Ureter (tissue), 1 donor: ENCODE measurements around the gene IGF1R. TPM values are rescaled to one million over a fixed set of nuclear protein-coding genes. Genes with fewer than 3 reads are reported as not detected.

Source experiments
- DNase-seq: peaks from one replicate; pipeline ENCODE4 v3.0.0-alpha.2; 2020; ENCODE audit warnings: low spot score
- total RNA-seq: library from RNA; stranded (reverse); gene quantifications from one replicate; pipeline ENCODE4 v1.2.4, GENCODE V29; 2023
- donor health status: DM: yes; HTN: yes; CAD: no.

The IGF1R gene
- total RNA-seq, 1 donor from 2014 or later, result 88.6 TPM

DNA sequence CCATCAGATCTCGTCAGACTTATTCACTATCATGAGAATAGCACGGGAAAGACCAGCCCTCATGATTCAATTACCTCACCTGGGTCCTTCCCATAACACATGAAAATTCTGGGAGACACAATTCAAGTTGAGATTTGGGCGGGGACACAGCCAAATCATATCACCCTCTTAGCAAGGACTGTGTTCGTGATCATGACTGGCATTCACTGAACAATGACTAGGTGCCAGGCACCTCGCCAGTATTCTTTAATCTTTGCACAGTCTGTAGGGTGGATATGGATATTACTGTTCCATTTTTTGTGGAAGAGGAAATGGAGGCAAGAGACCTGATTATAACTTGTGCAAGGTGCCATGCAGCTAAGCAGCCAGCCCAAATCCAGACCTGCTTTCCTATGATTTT is 77.5 kb downstream of the IGF1R start:
- no peak for DNase-seq

DNA sequence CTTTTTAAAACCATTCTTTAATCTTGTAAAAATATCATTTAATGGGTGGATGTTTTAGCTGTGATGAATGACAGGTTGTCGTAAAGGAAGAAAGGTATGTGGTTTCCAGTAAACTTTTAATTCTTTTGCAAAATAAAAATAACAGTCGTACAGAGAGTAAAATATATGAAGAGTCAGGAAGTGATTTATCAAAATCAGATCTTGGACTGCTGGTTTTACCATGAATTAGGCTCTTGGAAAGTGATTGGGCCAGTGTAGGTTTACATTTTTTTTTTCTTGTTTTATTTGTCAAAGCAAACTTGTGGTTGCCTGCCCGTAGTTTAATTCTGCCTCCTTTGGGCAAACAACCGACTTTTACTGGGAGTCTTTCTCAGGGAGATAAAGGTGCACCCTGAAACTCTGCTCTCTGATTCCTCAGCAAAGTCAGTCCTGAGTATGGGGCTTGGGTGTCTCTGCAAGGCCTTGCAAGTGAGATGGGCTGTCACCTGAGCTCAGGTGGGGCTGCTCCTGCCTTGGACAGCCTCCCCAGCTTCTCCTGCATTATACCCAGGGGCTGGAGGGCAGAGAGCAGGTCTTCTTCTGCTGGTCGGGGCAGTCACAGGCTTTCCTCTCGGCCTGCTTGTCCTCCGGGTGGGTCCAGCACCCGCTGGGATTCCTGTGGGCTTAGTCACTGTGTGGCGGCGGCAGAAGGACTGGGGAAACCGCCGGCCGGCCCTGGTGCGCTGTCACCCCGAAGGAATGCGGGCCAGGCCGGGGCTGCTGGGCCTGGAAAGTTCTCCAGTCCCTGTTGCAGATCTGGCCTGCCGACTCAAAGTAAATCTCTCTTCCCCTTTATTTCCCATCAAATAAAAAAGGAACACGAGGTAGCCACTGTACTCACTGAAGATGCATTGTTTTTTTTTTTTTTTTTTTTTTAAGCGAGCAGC is 79.0 kb downstream of the IGF1R start:
- peak; percentile 92 for DNase-seq

DNA sequence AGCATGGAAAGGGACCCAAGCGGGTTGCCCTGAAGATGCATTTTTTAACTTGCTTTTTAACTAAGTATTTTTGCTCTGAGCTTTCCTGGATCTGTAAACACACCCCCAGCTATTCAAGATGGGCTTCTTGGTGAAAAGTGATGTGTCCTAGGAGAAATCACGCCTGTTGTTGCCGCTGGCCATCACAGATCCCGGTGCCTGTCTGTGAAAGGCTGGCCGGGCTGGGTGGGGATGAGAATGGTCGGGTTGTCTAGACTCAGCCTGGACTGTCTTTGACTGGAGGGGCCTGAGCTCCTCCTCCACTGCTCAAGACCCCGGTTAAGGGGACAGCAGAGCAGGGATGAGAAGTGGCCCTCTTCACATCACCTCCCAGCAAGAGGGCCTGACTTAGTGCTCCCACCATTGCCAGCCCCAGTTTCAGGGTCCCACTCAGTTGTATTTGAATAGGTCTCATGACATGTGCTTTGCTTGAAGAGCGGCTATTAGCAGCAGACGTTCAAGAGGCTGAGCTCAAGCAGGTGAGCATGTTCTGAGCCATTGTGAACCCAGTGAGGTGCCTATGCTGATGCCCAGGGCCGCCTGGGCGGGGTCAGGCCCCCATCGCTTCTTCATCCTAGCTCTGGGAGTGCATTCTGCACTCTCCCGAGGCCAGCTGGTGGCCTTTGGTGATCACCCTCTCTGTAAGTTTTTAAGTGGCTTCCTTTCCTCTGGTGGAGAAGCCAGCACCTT is 79.9 kb downstream of the IGF1R start:
- no peak for DNase-seq

DNA sequence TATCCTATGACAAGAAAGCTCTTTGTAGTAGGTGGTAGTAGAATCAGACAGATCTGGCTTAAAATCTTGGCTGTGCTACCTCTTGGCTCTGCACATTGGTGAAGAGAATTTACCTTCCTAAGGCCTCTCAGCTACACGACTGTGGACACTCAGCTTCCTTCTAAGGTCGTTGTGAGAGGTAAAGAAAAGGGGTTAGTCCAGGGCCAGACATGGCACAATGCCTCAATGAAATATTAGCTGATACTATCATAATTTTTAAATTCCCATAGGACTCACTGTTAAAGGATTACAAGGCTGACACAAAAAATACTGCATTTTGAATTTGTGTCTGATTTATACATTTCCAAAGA is 80.4 kb downstream of the IGF1R start:
- DNase-seq, result no peak

DNA sequence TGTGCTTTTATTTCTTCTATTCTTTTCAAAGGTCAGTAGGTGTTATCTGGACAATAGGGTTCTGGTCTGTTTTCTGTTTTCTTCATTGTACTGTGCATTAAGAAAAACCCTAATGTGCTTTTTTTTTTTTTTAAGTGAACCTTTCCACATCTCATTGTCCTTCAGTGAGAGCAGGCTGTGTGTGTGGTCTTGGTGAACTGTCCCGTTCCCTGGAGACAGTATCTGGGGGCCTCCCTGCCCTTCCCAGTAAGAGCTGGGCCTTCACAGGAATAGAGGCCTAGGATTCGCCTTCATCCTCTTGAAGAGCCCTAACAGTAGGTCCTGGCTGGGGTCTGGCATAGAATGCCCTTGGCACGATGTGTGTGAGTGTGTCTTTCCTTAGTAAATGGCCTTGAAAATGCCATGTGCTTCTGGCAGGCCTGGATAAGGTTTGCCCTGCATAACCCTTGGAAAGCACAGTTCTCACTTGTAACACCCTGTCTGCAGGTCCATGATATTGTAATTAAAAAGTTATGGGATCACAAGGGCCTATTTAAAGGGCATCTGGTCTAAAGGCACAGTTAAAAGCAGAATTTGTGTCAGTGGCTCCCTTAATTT is 81.2 kb downstream of the IGF1R start:
- DNase-seq, result no peak

DNA sequence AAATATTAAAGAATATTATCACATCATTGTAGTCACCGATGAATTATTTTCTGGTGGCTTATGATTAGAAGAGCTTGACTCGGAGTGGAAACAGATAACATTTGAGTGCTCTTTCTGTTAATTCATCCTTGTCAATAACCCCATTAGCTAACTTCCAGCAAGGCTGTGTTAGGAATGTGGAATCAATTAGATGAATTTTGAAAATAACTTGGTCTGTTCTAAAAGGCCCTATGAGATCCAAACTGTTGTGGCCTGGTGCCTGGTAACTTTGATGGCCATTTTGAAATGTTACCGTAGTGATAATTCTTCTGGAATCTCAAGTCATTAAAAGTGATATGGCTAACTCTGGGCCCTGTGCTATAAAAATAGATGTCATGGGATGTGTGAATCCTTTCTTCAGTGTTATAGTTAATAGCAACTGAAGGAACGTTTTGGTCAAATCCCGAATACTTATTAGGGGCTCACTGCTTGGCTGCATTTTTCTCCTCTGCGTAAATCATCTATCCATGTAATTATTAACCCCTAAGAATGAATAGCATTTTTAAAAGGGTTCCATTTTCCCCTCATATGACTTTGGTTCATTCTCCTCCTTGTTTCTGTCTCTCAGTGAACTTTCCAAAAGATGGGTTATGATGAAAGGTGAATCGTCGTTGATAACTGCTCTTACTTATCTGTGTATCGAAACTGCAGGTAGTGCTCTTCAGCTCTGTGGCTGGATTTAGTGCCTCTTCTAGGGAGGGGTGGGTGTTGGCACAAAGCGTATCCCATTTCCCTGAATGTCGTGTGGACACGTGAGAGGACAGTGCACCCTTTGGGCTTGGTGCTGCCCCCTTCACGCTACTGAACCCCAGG is 82.7 kb downstream of the IGF1R start:
- no peak for DNase-seq

DNA sequence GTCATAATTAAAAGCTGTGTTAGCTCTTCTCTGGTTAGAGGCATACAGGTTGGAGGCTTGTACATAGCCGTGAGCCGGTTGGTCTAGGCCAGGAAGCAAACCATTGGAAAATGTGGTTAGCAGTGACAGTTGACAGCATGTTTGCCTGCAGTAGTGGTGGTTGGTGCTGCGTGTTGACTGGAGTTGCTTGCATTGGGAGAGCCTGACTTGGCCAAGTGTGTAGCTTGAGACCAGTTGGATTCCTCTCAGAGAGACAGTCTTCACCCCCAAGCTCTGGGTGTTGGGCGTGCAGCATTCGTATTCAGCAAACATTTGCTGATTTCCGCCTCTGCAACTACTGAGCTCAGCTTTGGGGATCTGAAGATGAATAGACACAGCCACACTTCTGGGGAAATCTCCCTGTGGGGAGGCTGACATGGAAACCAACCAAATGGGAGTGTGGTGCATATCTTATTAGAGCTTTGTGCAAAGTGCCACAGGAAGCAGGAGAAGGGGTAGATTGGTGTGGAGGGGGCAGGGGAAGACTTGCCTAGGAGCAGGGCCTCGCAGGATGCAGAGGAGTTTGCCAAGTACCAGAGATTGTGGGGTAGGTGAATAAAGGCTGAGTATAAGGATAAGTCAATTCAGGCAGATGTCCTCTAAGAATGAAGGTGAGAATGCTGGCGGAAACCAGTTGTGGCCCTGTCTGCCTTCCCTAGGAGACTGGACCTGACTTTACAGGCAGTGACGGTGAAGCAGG is 83.5 kb downstream of the IGF1R start:
- no peak for DNase-seq

DNA sequence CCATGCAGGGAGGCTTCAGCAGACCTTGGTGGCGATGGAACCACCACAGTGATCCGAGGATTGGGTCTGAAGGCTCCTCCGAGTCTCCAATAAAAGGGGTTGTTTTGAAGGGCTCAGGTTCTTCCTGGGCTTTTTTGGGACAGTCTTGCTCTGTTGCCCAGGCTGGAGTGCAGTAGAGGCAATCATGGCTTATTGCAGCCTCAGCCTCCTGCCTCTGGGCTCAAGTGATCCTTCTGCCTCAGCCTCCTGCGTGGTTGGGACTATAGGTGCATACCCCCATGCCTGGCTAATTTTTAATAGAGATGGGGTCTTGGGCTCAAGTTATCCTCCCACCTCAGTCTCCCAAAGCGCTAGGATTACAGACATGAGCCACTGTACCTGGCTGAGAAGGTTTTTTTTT is 84.8 kb downstream of the IGF1R start:
- no peak for DNase-seq

DNA sequence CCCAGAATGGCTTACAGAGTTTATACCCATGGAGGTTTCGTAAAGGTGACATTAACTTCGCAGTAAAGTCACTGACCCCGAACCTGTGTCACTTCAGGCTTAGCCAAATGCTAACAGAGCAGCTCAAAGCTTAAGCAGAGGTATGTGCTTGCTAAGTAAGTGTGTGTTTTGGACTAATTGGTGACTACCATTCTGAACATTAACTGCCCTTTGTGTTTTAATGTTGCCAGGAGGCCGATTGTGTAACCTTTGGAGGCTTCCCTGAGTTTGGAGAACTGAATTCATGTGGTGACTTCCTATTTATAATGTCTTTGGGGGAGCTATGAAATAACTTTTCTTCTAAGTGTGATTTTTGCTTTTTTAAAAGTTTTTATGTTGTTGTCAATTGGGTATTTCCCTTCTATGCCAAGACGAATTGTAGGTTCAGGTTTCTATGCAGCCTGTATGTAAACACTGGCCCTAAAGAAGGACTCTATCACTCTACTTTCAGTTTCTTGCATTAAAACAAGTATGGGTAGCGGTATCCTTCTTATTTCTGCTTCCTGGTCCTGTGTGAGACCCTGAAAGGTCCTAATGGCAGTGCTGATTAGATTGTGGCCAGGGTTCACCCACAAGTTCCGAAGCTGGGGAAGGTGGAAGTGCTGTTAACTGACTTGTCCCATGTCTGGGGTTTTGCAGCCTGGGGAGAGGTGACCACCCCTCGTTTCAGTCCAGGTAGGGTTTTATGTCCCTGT is 86.3 kb downstream of the IGF1R start:
- no peak for DNase-seq

DNA sequence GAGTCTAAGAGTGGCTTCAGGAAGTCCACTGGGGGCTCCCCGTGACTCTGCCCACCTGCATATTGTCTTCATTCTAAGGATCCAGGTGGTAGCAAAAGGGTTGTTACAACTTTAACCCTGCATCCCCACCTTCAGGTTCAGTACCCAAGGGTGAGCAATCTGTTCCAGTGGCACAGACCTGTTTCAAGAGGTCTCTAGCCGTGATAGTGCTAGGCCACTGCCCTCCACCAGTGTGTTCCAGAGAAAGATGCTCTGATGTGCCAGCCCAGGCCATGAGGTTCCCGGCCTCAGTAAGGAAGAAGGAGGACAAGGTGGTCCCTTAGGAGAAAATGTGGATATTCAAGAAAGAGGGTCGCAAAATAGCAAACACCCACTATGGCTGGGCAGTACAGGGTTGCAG is 87.0 kb downstream of the IGF1R start:
- DNase-seq, result no peak

DNA sequence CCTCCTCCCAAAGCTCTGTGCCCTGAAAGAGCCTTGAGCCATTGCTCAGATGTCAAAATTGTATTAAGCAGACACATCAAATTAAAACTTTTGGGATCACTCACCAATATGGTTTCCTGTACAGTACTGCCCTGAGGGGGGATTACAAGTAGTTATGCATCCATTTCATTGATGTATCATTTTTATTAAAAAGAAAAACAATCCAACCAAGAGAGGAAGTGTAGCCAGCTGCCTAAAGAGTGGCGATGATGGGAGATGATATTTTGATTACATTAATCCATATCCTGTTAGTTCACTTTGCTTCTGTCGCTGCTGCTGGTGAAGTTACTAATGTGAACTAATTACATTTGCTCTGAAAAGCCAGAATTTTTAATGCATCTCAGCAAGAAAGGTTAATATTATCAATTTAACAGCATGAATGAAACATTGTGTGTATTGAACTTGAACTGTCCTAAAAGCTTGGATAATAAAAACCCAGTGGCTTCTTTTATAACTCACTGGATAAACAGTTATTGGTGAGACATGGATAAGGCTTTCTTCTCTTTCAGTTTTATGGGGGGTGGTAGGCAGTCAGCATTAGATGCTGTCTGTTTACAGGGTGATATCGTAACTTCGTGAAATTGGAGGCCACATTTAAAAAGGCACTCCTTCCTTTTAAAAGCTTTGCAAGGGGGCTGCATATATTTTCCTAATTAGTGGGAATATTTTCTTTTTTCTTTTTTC is 87.7 kb downstream of the IGF1R start:
- no peak for DNase-seq

DNA sequence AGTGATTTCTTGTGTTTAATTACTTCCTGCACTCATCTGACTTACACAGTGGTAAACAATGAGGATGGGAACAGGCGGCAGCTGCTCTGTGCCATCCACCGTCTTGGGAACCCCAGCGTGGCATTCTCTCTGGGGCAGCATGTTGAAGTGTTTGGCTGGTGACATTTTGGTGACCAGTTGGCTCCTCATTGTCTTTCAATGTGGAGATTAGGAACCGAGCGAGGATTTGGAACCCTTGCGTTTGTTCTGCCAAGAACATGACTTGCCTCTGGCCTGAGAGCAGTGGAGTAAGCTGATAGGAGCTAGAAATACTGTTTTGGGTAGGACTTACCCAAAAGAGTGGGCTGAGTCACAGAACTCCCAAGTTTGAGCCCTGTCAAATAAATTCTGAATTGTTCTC is 88.8 kb downstream of the IGF1R start:
- DNase-seq, result no peak

DNA sequence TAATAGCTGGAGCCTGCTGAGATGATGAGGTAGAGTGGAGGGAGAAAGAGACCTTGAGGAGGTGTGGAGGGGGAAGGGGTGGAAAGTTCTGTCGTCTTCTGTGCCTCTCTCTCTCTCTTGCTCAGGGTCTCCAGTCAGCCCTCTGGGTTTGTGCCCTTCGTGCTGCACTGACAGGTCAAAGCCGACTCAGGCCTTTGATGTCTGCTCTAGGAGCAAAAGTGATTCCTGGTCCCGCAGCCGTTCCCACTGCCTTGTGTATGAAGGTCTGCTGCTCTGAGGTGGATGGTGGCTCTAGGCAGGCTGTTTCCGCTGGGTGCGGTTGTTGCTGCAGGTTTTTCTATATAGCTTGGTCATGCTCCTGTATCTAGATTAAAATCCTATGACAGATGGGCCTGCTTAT is 89.4 kb downstream of the IGF1R start:
- no peak for DNase-seq

DNA sequence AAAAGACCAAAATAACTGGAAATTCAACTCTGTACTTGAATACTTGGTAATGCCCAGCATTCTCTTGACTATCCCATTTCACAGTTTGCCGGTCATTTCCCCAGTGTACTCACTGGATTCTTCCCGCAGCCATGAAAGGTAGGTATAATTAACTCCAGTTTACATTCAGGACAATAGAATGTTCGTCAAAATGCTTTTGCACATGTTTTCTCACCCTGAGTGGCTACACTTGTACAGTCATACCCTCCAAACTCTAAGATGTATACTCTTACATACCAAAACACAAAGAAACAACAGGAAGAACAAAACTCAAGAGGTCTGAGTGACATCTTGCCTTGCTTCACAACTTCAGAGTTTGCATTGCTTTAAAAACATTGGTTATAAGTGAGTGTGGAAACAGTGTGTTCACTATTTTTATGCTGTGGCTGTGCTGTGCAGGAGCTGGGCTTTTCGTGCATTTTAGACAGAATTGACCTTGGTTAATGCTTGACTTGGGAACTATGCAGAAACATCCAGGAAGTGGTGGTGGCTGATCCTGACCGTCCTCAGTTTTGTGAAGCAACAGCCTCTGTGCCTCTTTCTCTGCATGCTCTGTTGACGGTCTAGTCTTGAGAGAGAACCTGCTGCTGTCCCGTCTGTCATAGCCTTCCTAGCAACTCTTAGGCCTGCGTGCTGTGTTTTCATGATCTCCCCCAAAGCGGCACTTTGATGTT is 90.5 kb downstream of the IGF1R start:
- DNase-seq, result no peak

DNA sequence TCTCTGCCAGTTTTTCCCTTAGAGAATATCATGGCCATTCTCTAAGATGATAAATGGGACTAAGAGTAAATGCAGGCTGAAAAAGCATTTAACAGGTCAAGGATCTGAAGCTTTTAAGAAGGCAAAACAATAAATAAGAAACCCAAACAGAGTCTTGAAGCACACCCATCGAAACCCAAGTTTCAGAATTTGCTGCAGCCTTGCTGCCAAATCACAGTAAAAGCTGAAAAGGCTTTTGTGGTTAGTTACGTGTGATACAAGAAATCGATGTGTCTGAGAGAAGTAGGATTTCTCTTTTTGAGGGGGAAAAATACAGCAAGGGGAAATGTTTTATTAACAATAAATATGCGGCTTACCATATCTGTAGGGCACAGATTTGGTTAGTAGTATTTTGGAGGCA is 92.0 kb downstream of the IGF1R start:
- DNase-seq, result no peak

DNA sequence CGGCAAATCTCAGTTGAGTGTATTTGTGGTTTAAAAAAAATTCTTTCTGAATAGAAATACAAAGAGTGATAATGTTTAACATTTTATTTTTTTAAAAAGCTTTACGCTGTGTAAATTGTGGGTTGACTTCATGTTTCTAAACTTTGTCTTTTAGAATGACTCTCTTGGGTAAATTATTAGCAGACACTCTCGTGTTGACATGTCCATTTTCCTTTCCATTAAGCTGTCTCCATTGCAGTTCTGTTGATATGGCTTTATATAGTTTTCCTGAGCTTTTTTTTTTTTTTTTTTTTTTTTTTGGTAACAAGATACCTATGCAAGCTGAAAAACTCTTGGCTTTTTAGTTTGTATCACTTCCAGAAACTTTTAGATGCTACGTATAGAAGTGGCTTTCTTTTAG is 92.6 kb downstream of the IGF1R start:
- no peak for DNase-seq

DNA sequence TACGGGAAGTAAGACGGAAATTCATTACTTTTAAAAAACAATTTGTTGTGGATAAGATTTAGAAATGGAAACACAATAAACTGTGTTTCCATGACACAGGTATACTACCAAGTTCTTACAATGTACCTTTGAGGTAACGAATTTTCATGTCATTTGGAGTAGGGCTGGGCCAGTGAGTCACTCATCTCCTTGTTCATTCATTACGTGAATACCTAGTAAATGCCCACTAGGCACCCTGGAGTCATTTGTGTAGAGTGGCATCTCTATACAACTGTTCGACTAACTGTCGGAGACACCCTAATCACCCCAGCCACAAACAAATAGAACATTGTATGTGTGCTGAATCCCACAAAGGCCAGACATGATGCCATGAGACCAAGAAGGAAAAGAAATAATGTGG is 94.8 kb downstream of the IGF1R start:
- no peak for DNase-seq

DNA sequence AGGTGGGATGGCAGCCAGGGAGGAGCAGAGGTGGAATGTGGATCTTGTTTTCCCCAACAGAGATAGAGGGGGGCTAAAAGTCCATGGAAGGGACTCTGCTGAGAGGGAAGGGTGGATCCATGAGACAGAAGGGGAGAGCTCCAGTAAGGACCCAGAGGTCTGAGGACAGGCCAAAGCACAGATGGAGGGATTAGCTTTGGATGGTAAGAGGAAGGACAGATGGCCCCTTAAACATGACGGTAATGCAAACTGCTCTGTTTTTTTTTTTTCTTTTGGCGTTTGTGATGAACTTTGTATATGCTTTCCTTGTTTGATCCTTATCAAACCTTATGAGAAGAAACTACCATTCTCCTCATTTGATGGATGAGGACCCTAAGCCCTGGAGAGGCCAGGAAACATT is 96.2 kb downstream of the IGF1R start:
- no peak for DNase-seq

DNA sequence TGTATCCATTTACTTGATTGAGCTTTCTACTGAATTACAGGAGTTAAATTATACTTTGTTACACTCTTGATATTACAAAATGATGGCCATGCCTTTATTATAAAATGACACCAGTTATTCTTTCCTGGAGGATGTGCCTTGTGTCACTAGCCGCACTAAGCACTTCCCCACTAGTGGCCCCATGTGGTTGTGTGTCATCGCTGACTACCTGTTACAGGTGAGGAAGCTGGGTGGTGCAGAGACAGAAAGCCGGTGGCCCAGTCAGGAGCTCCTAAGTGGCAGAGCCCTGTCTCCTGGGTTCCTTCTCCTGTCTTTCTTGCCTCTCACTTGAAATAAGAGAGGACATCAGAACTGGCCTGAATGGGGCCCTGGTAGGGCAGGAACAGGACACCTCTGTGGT is 96.8 kb downstream of the IGF1R start:
- DNase-seq, result no peak
